Ectodermal cell (in vitro differentiated cells): ENCODE data around the gene PRDM16.

ENCODE experiments used
- H3K27ac ChIP-seq: 2 replicates; pipeline ENCODE4 v1.7.0; 2013; ENCODE audit warnings: mild to moderate bottlenecking, low read depth, low read length; ENCODE audit not compliant: insufficient read depth, poor library complexity, severe bottlenecking
- H3K27me3 ChIP-seq: 2 replicates; pipeline ENCODE4 v1.7.0; 2013; ENCODE audit warnings: mild to moderate bottlenecking, low read length; ENCODE audit not compliant: insufficient read depth, control insufficient read depth, poor library complexity, severe bottlenecking
- H3K36me3 ChIP-seq: one replicate; pipeline ENCODE4 v1.7.0; 2013; ENCODE audit warnings: low read length; ENCODE audit not compliant: control insufficient read depth, insufficient read depth
- H3K4me1 ChIP-seq: one replicate; pipeline ENCODE4 v1.7.0; 2013; ENCODE audit warnings: low read length; ENCODE audit not compliant: control insufficient read depth, insufficient read depth
- H3K4me3 ChIP-seq: 2 replicates; pipeline ENCODE4 v1.7.0; 2013; ENCODE audit warnings: low read depth, low read length, control low read depth; ENCODE audit not compliant: insufficient read depth
- H3K9me3 ChIP-seq: 2 replicates; pipeline ENCODE4 v1.7.0; 2013; ENCODE audit warnings: mild to moderate bottlenecking, low read length, moderate library complexity; ENCODE audit not compliant: control insufficient read depth
- WGBS, 2 experiments: methylation state at CpG; one replicate each; pipeline ENCODE4 v1.1.7; 2013; ENCODE audit warnings: missing lambda C conversion rate in 2 of 2; 5-methylcytosine and 5-hydroxymethylcytosine counted together

The PRDM16 gene

DNA sequence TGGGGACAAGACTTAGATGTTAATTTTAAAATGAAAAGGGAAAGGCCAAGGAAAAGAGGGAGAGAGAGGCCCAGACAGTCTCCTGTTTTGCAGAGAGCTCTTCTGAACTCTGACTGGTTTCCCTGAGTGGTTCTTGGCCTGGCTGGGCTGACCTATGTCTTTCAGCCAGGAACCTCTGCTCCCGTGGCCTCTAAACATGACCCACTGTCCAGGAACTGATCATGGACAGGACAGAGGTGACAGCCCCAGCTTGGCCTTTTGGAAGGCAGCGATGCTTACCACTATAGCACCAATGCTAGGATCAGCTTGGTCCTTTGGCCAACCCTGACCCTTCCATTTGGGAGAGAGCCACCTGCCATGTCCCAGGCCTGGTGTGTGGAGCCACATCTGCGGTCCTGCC is 55.2 kb downstream of the PRDM16 start:
- H3K4me3 ChIP-seq, result no peak overlapping the region
- H3K27ac ChIP-seq, result no peak overlapping the region
- H3K36me3 ChIP-seq, result no peaks in the 10 kb centered on the region
- WGBS, 2 experiments, result 95% methylated on average over 3 of the region's 3 CpGs
- no peaks in the 10 kb centered on the region for H3K9me3 ChIP-seq
- H3K4me1 ChIP-seq, result peaks cover 67% of the 10 kb centered on the region
- no peaks in the 10 kb centered on the region for H3K27me3 ChIP-seq

DNA sequence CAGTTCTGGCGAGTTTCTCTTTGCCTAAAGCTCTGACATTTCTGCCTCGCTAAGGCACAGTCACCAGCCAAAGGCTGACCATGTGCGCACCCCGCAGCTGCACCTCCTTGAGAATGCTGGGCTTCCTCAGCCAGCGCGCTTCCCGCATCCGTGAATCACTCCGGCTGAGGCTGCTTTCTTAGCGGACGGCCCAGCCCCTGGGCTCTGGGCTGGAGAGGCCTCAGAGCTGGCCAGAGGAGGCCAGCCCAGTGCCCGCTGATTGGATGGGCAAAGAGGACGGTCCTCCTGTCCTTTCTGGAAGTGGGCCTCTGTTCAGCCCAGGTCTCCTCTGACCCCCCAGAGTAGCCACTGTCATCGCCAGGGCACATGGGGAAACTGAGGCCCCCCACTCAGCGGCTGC is 56.1 kb downstream of the PRDM16 start:
- Histone ChIP-seq H3K4me1 (peaks cover 62% of the 10 kb centered on the region), H3K9me3 (no peaks in the 10 kb centered on the region), H3K4me3 (no peak overlapping the region), H3K27me3 (no peaks in the 10 kb centered on the region), H3K36me3 (no peaks in the 10 kb centered on the region), H3K27ac (no peak overlapping the region)
- 91 to 92% methylated on average over 15 of the region's 15 CpGs for WGBS, 2 experiments

DNA sequence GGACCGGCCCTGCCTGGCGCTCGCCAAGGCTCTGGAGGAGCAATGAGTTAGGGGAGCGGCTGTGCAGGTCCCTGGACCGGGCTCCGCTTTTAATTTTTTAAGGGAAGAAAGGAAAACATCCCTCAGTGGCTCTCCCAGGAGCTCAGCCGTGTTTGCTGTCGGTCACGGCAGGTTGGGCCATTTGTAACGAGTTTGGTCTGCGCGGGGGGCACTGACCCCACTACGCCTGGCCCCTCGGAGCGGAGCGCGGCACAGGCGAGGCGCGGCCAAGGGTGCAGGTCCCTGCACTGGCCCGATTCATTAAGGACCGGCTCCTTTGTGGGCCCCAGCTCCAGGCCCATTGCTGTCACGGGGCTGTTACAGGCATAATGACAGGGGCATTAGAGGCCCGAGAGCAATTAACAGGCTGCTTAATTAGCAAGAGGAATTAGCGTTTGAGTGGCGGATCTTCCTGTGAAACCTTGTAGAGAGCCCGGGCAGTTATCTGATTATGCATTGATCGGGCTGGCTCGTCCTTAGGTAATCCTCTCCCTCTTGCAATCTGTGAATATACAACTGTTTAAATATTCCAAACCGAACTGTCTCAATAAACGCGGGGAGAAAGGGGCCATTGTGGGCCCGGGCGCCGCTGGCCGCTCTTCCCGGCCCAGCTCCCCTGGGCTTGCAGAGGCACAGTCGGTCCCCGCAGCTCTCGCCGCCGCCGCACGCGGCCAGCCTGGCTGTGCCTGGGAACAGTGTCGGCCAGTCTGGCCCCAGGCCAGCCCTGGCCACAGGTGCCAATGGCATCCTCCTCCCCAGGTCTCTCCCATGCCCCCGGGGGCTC is 56.8 kb downstream of the PRDM16 start:
- peaks cover 58% of the 10 kb centered on the region for H3K4me1 ChIP-seq

DNA sequence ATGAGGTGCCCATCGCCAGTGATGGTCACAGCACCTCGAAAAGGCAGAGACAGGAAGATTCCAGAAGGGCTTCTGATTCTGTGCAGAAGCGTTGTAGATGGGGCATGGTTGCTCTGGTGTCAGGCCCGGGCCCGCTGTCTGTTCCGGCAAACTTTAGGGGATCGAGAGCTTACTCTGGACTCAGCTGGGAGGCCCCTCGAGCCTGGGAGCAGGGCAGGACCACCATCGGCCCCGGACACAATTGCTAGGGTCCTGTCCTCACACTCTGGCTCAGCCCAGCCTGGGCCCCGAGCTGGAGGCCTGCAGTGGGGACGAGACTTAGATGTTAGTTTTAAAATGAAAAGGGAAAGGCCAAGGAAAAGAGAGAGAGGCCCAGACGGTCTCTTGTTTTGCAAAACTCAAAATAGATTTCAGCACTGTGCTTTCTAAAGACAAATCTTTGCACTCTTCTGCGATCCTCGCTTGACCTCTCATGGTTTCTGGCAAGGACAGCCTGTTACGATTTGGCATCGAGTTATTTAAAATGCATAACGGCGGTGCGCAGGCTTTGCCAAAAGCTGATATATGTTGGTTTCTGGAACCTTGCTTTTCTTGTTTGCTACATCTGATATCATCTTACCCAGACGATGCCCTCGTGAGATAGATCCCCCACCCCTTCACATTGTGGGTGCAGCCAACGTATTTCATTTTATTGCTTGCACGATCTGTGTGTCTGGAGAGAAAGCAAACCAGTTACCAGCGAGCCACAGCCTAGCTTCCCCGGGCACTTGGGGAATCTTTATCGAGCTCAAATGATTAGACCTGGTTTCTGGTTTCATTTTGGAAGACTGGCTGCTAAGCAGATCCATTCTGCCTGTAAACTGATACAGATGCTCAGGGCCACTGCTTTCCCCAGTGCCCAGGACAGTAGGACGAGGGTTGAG is 58.0 kb downstream of the PRDM16 start:
- H3K27ac ChIP-seq, result no peak overlapping the region
- H3K4me1 ChIP-seq, result peaks cover 46% of the 10 kb centered on the region
- H3K4me3 ChIP-seq, result no peak overlapping the region
- 90 to 91% methylated on average over 28 of the region's 28 CpGs for WGBS, 2 experiments
- no peaks in the 10 kb centered on the region for H3K9me3 ChIP-seq
- no peaks in the 10 kb centered on the region for H3K27me3 ChIP-seq
- no peaks in the 10 kb centered on the region for H3K36me3 ChIP-seq

More for the DNA sequence above, 56.8 kb downstream of the PRDM16 start:
- WGBS, 2 experiments, result 87% methylated on average over 47 of the region's 47 CpGs
- Histone ChIP-seq H3K27me3 (no peaks in the 10 kb centered on the region), H3K36me3 (no peaks in the 10 kb centered on the region), H3K9me3 (no peaks in the 10 kb centered on the region), H3K4me3 (no peak overlapping the region), H3K27ac (no peak overlapping the region)

DNA sequence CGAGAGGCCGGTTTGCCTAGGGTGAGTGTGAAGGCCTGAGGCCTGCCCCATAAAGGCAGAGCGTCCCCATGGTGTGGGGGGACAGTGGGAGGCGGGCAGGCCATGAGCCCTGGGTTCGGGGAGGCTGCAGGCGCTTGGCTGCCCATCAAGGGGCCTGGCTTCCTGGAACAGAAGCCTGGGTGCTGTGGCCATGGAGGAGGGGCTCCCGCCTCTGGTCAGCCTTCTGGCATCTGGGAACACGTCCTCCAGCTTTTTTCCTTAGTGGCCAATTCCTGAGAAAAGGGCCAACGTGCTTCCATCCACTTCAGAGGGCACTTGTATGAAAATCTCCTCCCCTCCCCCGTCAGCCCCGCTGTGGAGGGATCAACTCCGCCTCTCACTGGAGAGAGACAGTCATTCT is 58.7 kb downstream of the PRDM16 start:
- Histone ChIP-seq H3K36me3 (no peaks in the 10 kb centered on the region), H3K9me3 (no peaks in the 10 kb centered on the region), H3K4me1 (peaks cover 46% of the 10 kb centered on the region), H3K4me3 (no peak overlapping the region), H3K27me3 (no peaks in the 10 kb centered on the region), H3K27ac (no peak overlapping the region)
- 83% methylated on average over 12 of the region's 12 CpGs for WGBS, 2 experiments

DNA sequence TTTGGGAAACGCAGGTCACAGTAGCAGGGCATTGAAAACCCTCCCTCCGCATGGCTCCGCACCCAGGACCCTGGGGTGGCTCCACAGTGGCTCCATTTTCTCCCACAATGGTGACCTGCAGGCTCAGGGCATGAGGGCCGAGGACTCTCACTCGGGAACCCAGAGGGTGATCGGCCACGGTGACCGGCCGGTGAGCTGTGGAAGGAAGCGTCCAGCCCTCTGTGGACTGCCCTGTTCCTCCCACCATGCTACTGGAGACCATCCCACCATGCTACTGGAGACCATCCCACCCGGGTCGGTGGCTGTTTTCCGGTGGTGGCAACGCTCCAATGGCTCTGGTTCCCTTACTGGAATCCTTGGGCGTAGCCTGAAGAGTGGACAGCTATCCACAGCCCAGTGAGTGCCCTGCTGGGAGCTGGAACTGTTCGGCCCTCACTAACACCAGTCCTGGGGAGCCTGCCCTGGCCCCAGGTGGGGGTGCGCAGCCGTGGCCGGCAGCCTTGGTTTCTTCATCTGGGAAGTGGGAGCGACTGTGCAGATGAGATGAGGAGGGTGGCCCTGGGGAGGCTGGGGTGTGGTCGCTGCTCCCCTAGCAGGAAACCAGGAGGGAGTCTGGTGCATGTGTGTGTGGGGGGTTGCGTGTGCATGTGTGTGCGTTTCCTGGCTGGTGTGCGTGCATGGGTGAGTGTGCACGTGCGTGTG is 59.6 kb downstream of the PRDM16 start:
- 95% methylated on average over 26 of the region's 26 CpGs for WGBS, 2 experiments
- no peaks in the 10 kb centered on the region for H3K36me3 ChIP-seq
- no peaks in the 10 kb centered on the region for H3K9me3 ChIP-seq
- no peak overlapping the region for H3K4me3 ChIP-seq
- H3K27ac ChIP-seq, result no peak overlapping the region
- no peaks in the 10 kb centered on the region for H3K27me3 ChIP-seq
- peaks cover 46% of the 10 kb centered on the region for H3K4me1 ChIP-seq

DNA sequence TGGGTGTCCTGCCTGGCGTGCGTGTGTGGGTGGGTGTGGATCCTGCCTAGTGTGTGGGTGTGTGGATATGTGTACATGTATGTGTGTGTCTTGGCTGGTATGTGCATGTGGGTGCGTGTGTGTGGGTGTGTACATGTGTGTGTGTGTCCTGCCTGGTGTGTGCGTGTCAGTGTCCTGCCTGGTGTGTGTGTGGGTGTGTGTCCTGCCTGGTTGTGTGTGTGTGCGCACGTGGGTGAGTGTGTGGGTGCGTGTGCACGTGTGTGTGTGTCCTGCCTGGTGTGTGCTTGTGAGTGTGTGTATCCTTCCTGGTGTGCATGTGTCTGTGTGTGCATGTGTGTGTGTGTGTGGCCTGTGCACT is 60.1 kb downstream of the PRDM16 start:
- Histone ChIP-seq H3K27me3 (no peaks in the 10 kb centered on the region), H3K9me3 (no peaks in the 10 kb centered on the region), H3K4me3 (no peak overlapping the region), H3K27ac (no peak overlapping the region), H3K4me1 (peaks cover 46% of the 10 kb centered on the region), H3K36me3 (no peaks in the 10 kb centered on the region)
- WGBS, 2 experiments, result 93 to 97% methylated on average over 8 of the region's 8 CpGs

DNA sequence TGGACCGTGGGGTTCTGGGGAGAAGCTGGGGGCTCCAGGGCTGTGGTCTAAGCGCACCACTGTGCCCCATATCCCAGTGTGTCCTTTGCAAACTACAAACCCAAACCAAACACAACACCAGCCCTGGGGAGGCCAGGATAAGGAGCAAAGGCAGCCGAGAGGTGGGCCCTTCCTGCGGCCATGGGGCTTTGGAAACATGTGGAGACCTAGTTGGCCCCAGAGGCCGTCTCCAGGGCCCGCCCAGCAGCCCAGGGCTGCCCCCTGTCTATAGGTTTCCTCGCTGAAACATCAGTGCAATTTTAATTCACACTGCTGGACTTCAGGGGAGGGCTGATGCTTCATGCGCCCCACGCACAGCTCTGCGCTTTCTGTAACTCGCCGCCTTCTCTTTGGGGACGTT is 61.3 kb downstream of the PRDM16 start:
- Histone ChIP-seq H3K4me1 (peaks cover 47% of the 10 kb centered on the region), H3K27ac (no peak overlapping the region), H3K27me3 (no peaks in the 10 kb centered on the region), H3K9me3 (no peaks in the 10 kb centered on the region), H3K4me3 (no peak overlapping the region), H3K36me3 (no peaks in the 10 kb centered on the region)
- WGBS, 2 experiments, result 86% methylated on average over 13 of the region's 13 CpGs

DNA sequence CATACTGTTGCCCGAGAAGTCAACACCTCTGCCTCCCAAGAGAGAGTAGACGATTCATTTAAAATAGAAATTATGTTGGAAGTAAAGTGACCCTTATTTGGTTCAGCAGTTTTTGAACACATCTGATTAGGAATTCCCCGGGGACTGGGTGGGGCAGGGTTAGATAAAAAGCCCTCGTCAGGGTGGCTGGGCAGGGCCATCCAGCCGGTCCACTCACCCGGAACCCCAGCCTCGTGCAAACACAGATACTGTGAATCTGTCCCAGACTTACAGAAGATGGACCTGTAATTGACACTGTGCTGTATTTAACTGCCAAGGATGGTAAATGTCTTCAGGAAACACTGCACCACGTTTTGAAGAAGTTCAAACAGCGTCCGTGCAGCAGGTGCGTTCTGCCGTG is 63.7 kb downstream of the PRDM16 start:
- Histone ChIP-seq H3K36me3 (no peaks in the 10 kb centered on the region), H3K27ac (no peak overlapping the region), H3K4me3 (no peak overlapping the region), H3K4me1 (peaks cover 40% of the 10 kb centered on the region), H3K27me3 (no peaks in the 10 kb centered on the region), H3K9me3 (no peaks in the 10 kb centered on the region)
- 93 to 96% methylated on average over 12 of the region's 12 CpGs for WGBS, 2 experiments

DNA sequence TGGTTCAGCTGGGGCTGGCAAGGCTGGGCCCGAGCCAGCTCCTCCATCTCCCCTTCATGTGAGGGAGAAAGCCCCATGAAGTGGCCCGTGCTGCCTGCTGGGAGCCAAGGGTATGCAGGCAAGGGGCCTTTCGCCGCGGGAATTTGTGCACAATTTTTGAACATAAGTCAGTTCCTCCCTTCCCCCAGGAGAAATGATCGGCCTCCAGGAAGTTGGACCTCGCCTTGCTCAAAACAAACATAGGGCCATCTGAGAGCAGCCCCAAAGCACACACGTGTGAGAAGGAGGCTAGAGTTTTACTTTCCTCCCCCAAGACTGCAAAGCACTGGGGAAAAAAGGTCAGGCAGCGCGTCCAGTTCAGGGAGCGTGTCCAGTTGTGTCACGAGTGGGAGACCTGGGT is 64.7 kb downstream of the PRDM16 start:
- 91 to 95% methylated on average over 12 of the region's 12 CpGs for WGBS, 2 experiments
- H3K4me3 ChIP-seq, result no peak overlapping the region
- no peak overlapping the region for H3K27ac ChIP-seq
- H3K27me3 ChIP-seq, result no peaks in the 10 kb centered on the region
- peaks cover 36% of the 10 kb centered on the region for H3K4me1 ChIP-seq
- no peaks in the 10 kb centered on the region for H3K9me3 ChIP-seq
- H3K36me3 ChIP-seq, result no peaks in the 10 kb centered on the region
